GM18868 (cell line): ENCODE results near the gene TMEM128.
"Not testable (repeated sequence)": the region's sequence is repeated elsewhere in the genome, so short reads cannot be mapped to it uniquely, and the experiment has no call there.

Source experiments
- ATAC-seq: cut with Tn5 transposase; IDR thresholded peaks from one replicate; pipeline ENCODE4 v1.9.1; 2021; ENCODE audit warnings: mild to moderate bottlenecking, moderate library complexity; ENCODE audit not compliant: unreplicated experiment

Gene TMEM128

GRCh38 chr4:4200624-4201023, 47.4 kb downstream of the TMEM128 start:
- ATAC-seq: no peak

GRCh38 chr4:4195354-4195753, 52.7 kb downstream of the TMEM128 start:
- ATAC-seq: no peak

GRCh38 chr4:4188557-4188956, 59.5 kb downstream of the TMEM128 start:
- ATAC-seq: not testable (repeated sequence)
